ENCODE results near the gene COL28A1.

DNA sequence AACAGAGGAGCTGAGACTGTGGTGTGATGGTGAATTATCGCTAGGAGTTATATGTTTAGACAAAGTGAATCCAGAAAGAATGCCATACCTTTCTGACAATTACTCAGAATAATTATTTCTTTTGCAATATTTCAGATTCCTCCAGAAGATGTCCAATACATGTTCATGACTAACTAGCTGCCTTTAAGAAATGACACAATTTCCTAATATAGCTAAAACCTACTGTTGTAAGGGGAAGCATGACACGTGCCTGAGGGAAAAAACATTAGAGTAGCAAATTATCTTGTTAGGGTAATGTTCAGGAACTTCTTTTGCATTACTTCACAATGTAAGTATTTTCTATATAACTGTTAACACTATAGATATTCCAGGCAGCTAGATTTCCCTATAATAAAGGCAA is 150.3 kb downstream of the COL28A1 start:
- TF ChIP-seq TAF1 (IDR thresholded peaks at IDR 0.05; ENCODE audit: borderline replicate concordance, low read depth, low read length) (no peak), POLR2AphosphoS5 (IDR thresholded peaks at IDR 0.05; ENCODE audit: low read depth, low read length) (no peak)

Data from GM12892 (cell line).